ENCODE measurements around the gene MAPK10.

DNA sequence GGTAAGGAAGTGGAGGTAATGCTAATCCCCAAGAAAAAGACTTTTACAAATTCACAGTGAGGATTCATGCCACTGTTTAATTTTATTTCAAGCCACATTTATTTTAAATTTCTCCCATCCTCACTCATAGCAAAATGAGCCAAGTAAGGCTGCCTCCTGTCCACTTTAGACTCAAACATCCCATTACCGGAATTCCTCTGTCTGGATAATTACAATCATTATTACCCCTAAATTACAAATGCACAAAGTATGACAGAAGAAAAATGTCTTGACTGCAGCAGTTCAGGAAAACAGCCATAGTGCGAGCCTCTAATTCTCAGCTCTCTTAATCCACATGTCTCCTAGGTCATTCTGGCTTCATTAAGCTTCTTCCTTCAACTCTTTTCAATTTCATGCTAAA lies 57.0 kb downstream of the MAPK10 start:
- no peak for TF ChIP-seq CTCF (IDR thresholded peaks at IDR 0.05; ENCODE audit: low read depth, low read length)
- no peak for TF ChIP-seq EZH2phosphoT487 (IDR thresholded peaks at IDR 0.05; ENCODE audit: low read depth)
